Liver (tissue), 9 donors: ENCODE measurements around the gene KIF12. TPM values are rescaled to one million over a fixed set of nuclear protein-coding genes. Genes with fewer than 3 reads are reported as not detected.
A peak's percentile ranks its signal among the peaks of the same experiment; 100 is the strongest.

ENCODE experiments used
- DNase-seq: peaks from one replicate; pipeline ENCODE4 v3.0.0-alpha.2; 2017; ENCODE audit warnings: low spot score
- H3K27ac ChIP-seq, 2 donors: one replicate each; pipeline ENCODE4 v1.7.0; 2013; ENCODE audit warnings: inconsistent platforms in 2 of 2, low read length in 2 of 2, control low read depth in 1 of 2, low read depth in 1 of 2, mild to moderate bottlenecking in 1 of 2
- H3K27me3 ChIP-seq, 4 donors: one replicate each; pipeline versions ENCODE4 v1.6.1 to v1.7.0; 2013; ENCODE audit warnings: low read length in 3 of 4, inconsistent platforms in 1 of 4, mild to moderate bottlenecking in 1 of 4, moderate library complexity in 1 of 4; ENCODE audit not compliant: control insufficient read depth in 4 of 4, insufficient read depth in 4 of 4
- H3K36me3 ChIP-seq, 4 donors: one replicate each; pipeline versions ENCODE4 v1.6.1 to v1.7.0; 2013; ENCODE audit warnings: low read length in 3 of 4, mild to moderate bottlenecking in 3 of 4, low read depth in 1 of 4, moderate library complexity in 1 of 4; ENCODE audit not compliant: control insufficient read depth in 4 of 4, insufficient read depth in 3 of 4
- H3K4me1 ChIP-seq, 4 donors: one replicate each; pipeline versions ENCODE4 v1.6.1 to v1.7.0; 2013; ENCODE audit warnings: low read length in 3 of 4, mild to moderate bottlenecking in 3 of 4, moderate library complexity in 1 of 4; ENCODE audit not compliant: control insufficient read depth in 4 of 4, insufficient read depth in 4 of 4
- H3K4me3 ChIP-seq, 3 donors: one replicate each; pipeline versions ENCODE4 v1.6.1 to v1.7.0; 2013; ENCODE audit warnings: low read length in 3 of 3, control low read depth in 1 of 3, low read depth in 1 of 3, mild to moderate bottlenecking in 1 of 3
- H3K9ac ChIP-seq, 2 donors: one replicate each; pipeline ENCODE4 v1.7.0; 2013; ENCODE audit warnings: low read length in 2 of 2, mild to moderate bottlenecking in 2 of 2, moderate library complexity in 2 of 2, control low read depth in 1 of 2, low read depth in 1 of 2
- H3K9me3 ChIP-seq, 4 donors: one replicate each; pipeline versions ENCODE4 v1.6.1 to v1.7.0; 2013; ENCODE audit warnings: low read length in 3 of 4; ENCODE audit not compliant: control insufficient read depth in 4 of 4
- CTCF ChIP-seq: fragments of 150-350 bp; IDR thresholded peaks from 2 replicates; pipeline ENCODE4 v1.5.1; 2017; ENCODE audit warnings: improper control_type of control experiment, low read depth, low read length; ENCODE audit not compliant: missing input control
- EGR1 ChIP-seq, 2 donors: IDR thresholded peaks; 2 replicates each; pipeline ENCODE4 v1.6.1; 2016 to 2018; ENCODE audit warnings: antibody characterized with exemption in 2 of 2, low read depth in 2 of 2
- FOXA1 ChIP-seq: IDR thresholded peaks from 2 replicates; pipeline ENCODE4 v1.6.1; 2016; ENCODE audit warnings: antibody characterized with exemption
- FOXA2 ChIP-seq: IDR thresholded peaks from 2 replicates; pipeline ENCODE4 v1.6.1; 2016; ENCODE audit warnings: antibody characterized with exemption
- GABPA ChIP-seq, 2 donors: IDR thresholded peaks in 1 of 2; conservative IDR thresholded peaks in 1 of 2; 2 replicates each; pipeline ENCODE4 v1.6.1; 2016; ENCODE audit warnings: antibody characterized with exemption in 2 of 2, mild to moderate bottlenecking in 1 of 2, moderate library complexity in 1 of 2
- HNF4A ChIP-seq, 2 donors: conservative IDR thresholded peaks; 2 replicates each; pipeline ENCODE4 v1.6.1; 2016; ENCODE audit warnings: antibody characterized with exemption in 2 of 2, mild to moderate bottlenecking in 2 of 2
- HNF4G ChIP-seq: IDR thresholded peaks from 2 replicates; pipeline ENCODE4 v1.6.1; 2016; ENCODE audit warnings: antibody characterized with exemption
- JUND ChIP-seq, 2 donors: IDR thresholded peaks; 2 replicates each; pipeline ENCODE4 v1.6.1; 2016; ENCODE audit warnings: antibody characterized with exemption in 2 of 2
- MAX ChIP-seq: IDR thresholded peaks from 2 replicates; pipeline ENCODE4 v1.6.1; 2016; ENCODE audit warnings: antibody characterized with exemption
- RAD21 ChIP-seq, 2 donors: IDR thresholded peaks; 2 replicates each; pipeline ENCODE4 v1.6.1; 2016; ENCODE audit warnings: antibody characterized with exemption in 2 of 2, mild to moderate bottlenecking in 2 of 2
- RXRA ChIP-seq, 2 donors: IDR thresholded peaks; 2 replicates each; pipeline ENCODE4 v1.6.1; 2017 to 2018; ENCODE audit warnings: antibody characterized with exemption in 2 of 2, mild to moderate bottlenecking in 1 of 2
- SP1 ChIP-seq: IDR thresholded peaks from 2 replicates; pipeline ENCODE4 v1.6.1; 2018; ENCODE audit warnings: antibody characterized with exemption, mild to moderate bottlenecking
- YY1 ChIP-seq: IDR thresholded peaks from 2 replicates; pipeline ENCODE4 v1.6.1; 2016; ENCODE audit warnings: antibody characterized with exemption, mild to moderate bottlenecking
- ZBTB33 ChIP-seq: IDR thresholded peaks from 2 replicates; pipeline ENCODE4 v1.6.1; 2016; ENCODE audit warnings: antibody characterized with exemption
- WGBS: extraction: QIAGEN DNeasy Blood & Tissue Kit; methylation state at CpG from one replicate; pipeline ENCODE4 v1.1.7; 2013; 5-methylcytosine and 5-hydroxymethylcytosine counted together
- polyA plus RNA-seq, 2 donors: library from polyadenylated mRNA; stranded (reverse) in 1 of 2; unstranded in 1 of 2; fragments of 200-250 nt in 1 of 2; fragments of >200 nt in 1 of 2; fragmentation: Nextera tagmentation in 1 of 2; extraction: Ambion mirVana in 1 of 2; gene quantifications; one replicate each; pipeline versions ENCODE4 v1.2.1 to v1.2.3, GENCODE V29; 2013 to 2015
- total RNA-seq, 2 donors: library from RNA; depleted of rRNA; stranded (reverse); fragments of >200 nt; gene quantifications; one replicate each; pipeline ENCODE4 v1.2.3, GENCODE V29; 2014
- TF ChIP-seq, protein P1 (sequence below): IDR thresholded peaks from 2 replicates; pipeline ENCODE4 v1.6.1; 2016; ENCODE audit warnings: antibody characterized with exemption, mild to moderate bottlenecking
- donor health status: healthy.
- donor health status: healthy.
- donor health status: healthy.
- donor health status: healthy.
- donor health status: healthy.

KIF12 gene
- total and polyA plus RNA-seq, 4 donors = 2.9 to 11.8 (median 7.7) TPM

DNA sequence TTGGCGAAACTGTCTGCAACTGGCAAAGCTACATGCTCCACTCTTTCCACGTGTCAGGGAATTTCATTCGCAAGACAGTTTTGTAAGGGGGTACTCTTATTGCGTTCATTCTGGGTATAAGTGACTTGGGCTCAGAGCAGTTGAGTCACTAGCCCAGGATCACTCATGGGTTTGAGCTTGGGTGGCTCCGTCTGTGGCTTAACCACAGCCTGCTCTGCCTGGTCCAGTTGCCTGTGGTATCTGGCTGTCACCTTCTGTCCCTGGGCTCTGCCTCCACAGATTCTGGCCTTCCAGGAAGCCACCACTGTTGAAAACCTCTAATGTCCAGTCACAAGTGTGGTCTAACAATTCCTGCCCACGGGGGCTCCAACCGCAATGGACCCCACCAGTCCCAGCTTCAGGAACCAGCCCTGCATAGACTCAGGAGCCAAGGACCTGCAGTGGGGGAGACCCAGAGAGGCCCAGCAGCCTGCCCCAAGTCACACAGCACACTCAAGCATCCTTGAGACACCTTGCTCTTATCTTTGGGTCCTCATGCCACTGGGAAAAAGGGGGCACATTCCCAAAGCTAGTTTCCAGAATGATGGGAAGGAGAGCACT lies 10.4 kb downstream of the KIF12 start (continued):
- TF ChIP-seq CTCF = no peak
- no peak for TF ChIP-seq ZBTB33
- no peak for TF ChIP-seq GABPA (IDR thresholded peaks at IDR 0.05 in 1 of 2, conservative IDR thresholded peaks at IDR 0.05 in 1 of 2)
- TF ChIP-seq HNF4G = no peak
- no peak for TF ChIP-seq SP1

DNA sequence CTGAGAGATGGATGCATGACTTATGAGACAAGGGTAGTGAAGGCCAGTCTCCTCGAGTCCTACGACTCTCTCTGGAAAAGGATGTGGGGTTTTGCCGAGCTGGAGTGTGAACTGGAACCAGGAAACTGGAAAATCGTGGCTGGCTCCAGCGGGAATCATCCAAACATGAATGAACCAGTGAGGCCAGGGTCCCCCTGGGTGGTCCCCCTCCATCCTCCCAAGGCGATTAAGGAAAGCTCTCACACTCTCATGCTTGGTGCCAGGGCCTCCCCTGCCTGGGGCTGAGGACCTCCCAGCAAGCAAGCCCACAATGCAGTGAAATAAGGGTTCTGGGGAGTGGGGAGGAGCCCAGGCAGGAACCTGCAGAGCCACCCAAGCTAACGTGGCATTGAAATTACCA lies 11.4 kb downstream of the KIF12 start:
- Histone ChIP-seq H3K4me1 (peaks cover 0 to 11% (median 8%) of the 10 kb centered on the region in 4 donors), H3K9me3 (no peaks in the 10 kb centered on the region), H3K27me3 (no peaks in the 10 kb centered on the region), H3K36me3 (peaks cover 0 to under 1% (median 0%) of the 10 kb centered on the region in 4 donors), H3K4me3 (no peak overlapping the region), H3K9ac (no peak overlapping the region), H3K27ac (no peak overlapping the region)
- TF ChIP-seq RXRA (IDR thresholded peaks at IDR 0.05) = no peak
- no peak for TF ChIP-seq FOXA1
- TF ChIP-seq SP1 = no peak
- TF ChIP-seq MAX = no peak
- TF ChIP-seq, protein P1, sequence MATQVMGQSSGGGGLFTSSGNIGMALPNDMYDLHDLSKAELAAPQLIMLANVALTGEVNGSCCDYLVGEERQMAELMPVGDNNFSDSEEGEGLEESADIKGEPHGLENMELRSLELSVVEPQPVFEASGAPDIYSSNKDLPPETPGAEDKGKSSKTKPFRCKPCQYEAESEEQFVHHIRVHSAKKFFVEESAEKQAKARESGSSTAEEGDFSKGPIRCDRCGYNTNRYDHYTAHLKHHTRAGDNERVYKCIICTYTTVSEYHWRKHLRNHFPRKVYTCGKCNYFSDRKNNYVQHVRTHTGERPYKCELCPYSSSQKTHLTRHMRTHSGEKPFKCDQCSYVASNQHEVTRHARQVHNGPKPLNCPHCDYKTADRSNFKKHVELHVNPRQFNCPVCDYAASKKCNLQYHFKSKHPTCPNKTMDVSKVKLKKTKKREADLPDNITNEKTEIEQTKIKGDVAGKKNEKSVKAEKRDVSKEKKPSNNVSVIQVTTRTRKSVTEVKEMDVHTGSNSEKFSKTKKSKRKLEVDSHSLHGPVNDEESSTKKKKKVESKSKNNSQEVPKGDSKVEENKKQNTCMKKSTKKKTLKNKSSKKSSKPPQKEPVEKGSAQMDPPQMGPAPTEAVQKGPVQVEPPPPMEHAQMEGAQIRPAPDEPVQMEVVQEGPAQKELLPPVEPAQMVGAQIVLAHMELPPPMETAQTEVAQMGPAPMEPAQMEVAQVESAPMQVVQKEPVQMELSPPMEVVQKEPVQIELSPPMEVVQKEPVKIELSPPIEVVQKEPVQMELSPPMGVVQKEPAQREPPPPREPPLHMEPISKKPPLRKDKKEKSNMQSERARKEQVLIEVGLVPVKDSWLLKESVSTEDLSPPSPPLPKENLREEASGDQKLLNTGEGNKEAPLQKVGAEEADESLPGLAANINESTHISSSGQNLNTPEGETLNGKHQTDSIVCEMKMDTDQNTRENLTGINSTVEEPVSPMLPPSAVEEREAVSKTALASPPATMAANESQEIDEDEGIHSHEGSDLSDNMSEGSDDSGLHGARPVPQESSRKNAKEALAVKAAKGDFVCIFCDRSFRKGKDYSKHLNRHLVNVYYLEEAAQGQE = no peak
- TF ChIP-seq CTCF = no peak
- TF ChIP-seq HNF4G = no peak
- TF ChIP-seq FOXA2 = no peak
- TF ChIP-seq EGR1 (IDR thresholded peaks at IDR 0.05; ENCODE audit: low read depth in 2 of 2) = no peak
- no peak for TF ChIP-seq YY1
- TF ChIP-seq JUND (IDR thresholded peaks at IDR 0.05) = no peak
- no peak for TF ChIP-seq HNF4A (conservative IDR thresholded peaks at IDR 0.05)
- TF ChIP-seq RAD21 (IDR thresholded peaks at IDR 0.05) = no peak
- DNase-seq = peak; percentile 27
- 68% methylated on average over 7 of the region's 7 CpGs for WGBS
